NCI-H345 treated with DMSO at 0.1 percent for 48 hours (cell line): ENCODE measurements around the gene ELP5.

Source experiments
- DNase-seq: peaks from one replicate; lab custom pipeline; 2025; ENCODE audit not compliant: unreplicated experiment; lab: John Stamatoyannopoulos, UW

ELP5 gene, protein sequence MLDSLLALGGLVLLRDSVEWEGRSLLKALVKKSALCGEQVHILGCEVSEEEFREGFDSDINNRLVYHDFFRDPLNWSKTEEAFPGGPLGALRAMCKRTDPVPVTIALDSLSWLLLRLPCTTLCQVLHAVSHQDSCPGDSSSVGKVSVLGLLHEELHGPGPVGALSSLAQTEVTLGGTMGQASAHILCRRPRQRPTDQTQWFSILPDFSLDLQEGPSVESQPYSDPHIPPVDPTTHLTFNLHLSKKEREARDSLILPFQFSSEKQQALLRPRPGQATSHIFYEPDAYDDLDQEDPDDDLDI

DNA sequence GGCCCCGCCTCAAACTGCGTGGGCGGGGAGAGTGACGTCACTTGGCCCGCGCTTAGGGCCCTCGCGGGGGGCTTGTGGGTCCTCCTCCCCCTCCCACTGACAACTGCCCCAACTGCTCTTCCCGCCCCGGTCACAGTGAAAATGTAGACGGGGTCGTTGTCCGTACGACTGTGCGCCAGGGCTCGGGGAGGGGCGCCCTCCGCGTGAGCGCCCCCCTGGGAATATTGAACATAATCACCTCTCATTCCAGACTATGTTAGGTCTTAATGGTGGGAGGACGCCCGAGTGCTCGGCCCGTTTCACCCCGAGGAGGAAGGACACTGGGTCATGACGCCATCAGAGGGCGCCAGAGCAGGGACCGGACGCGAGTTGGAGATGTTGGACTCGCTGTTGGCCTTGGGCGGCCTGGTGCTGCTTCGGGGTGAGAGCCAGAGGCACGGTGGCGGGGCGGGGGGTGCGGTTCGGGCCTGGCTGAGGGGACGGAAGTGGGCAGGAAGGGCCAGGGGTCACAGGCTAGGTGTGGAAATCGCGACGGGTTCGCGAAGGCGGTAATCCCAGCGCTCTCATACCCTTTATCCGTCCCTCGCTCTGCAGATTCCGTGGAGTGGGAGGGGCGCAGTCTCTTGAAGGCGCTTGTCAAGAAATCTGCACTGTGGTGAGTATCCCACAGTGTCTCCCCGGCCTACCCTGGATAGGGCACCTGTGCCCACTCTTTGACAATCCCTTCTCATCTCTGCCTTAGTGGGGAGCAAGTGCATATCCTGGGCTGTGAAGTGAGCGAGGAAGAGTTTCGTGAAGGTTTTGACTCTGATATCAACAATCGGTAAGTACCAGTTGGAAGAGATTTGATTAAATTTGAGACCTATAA, at the start of gene ELP5:
TSS of gene ELP5 (plus strand) at position 40 of the 868 bp plus-strand sequence. CDS start at position 376, 336 bp downstream.
- DNase-seq: no peak

DNA sequence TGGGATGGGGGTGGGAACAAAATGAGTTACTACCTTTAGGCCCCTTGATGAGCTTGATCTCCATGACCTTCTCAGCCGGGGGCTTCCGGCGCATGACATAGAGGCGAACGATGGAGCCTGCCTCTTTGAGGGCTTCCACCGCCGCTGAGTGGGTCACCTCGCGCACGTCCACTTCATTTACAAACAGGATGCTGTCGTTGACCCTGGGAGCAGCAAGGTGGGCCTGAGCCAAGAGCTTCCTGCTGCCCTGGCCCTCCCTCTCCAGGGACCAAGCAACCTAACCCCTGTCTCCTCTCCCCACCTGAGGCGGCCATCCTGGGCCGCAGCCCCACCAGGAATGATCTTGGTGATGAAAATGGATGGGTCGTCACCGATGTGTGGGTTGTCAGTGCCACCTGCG, 48.6 kb upstream of the ELP5 start:
- DNase-seq: no peak

- DNase-seq: no peak
Measured at GRCh38 chr17:7204336-7204735, 47.7 kb upstream of the ELP5 start.

DNA sequence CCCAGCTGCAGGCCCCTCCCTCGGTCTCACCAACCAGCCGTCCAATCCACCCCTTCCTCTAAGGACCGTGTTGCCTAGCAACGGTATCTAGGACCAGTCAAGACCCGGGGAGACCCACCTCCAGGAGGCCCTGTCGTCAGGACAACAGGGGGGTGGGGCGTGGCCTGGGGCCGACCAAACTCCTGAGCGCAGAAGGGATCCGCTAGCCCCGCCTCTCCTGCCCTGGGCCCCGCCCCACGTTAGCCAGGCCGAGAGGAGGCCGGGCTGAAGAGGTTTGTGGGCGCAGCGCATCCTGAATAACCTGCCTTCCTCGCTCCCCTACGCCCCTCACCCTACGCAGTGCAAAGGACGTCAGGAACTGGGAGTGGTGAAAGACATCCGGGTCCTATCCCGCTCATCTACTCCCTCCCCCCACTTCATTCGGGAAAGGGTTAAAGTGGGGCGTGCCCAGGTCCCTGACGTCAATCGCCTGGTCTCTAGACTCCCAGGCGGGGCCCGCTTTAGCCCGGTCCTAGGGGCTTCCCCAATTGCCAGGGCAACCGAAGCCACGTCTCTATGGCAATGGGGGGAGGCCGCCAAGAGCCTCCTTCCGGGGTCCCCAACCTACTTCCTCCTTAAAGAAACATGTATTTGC, 47.1 kb upstream of the ELP5 start:
- DNase-seq: peak; percentile 38

DNA sequence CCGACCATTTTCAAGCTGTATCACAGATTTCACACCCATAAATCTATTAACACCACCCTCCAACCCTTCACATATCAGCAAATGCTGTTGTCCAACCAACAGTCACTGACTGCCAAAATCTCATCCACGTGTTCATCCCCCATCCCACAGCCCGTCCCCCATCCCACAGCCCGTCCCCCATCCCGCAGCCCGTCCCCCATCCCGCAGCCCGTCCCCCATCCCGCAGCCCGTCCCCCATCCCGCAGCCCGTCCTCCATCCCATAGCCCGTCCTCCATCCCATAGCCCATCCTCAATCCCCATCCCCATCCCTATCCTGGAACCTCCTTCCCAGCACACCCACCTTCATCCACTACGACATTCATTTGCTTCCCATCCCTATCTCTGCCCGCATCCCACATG, 46.5 kb upstream of the ELP5 start:
- DNase-seq: no peak

- no peak for DNase-seq
Measured at GRCh38 chr17:7207120-7208001, 44.7 kb upstream of the ELP5 start.

DNA sequence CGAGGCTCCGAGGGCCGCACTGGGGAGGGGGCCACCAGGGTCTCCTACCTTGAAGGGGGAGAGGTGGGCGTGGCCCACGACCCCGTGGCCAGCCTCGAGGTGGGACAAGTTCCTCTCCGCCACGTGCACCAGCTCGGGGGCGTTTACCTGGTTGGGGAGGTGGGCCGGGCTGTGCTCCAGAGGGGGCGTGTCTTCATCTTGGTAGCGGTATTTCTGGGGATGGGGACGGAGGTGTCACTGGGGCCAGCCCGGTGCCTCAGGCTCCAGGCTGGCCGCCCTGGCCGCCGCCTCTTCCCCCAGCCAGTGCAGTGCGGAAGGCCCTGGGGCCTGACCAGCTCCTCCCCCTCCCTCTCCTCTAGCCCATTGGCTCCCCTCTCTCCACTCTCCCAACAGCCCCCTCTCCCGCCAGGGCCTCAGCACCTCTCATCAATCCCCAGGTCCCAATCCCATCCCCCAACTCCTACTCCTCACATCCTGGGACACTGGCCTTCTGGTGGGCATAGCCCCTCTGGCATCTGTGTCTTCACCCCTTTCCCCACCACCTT, 43.9 kb upstream of the ELP5 start:
- no peak for DNase-seq

GRCh38 chr17:7208754-7209460, 43.1 kb upstream of the ELP5 start:
- DNase-seq: no peak

GRCh38 chr17:7211491-7212273, 40.3 kb upstream of the ELP5 start:
- no peak for DNase-seq

GRCh38 chr17:7213895-7214299, 38.1 kb upstream of the ELP5 start:
- DNase-seq: peak; percentile 85

GRCh38 chr17:7214300-7215135, 37.5 kb upstream of the ELP5 start:
- peak; percentile 92 for DNase-seq

- DNase-seq: no peak
Measured at GRCh38 chr17:7215136-7215638, 36.8 kb upstream of the ELP5 start.

DNA sequence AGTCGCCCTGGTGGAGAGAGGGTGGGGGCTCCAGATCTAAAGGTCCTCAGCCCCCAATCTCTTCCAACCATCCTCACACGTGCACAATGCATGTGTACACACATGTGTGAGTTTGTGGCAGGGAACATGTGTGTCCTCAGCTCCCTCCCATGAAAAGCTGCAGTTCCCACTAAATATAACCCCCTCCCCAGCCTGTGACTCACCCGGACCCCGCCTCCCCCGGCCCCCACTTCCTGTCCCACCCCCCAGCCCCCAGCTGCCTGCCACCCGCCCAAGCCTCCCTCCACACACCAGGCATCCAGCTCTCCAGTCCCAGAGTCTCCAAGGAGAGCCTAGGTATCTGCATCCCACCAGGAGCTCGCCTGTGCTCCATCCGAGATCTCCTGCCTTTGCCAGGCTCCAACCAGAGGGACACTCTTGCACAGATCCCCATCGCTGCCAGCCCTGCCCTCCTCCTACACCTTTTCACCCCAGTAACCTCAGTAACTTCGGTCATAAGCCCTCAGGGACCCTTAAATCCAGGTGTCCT, 36.3 kb upstream of the ELP5 start:
- no peak for DNase-seq

DNA sequence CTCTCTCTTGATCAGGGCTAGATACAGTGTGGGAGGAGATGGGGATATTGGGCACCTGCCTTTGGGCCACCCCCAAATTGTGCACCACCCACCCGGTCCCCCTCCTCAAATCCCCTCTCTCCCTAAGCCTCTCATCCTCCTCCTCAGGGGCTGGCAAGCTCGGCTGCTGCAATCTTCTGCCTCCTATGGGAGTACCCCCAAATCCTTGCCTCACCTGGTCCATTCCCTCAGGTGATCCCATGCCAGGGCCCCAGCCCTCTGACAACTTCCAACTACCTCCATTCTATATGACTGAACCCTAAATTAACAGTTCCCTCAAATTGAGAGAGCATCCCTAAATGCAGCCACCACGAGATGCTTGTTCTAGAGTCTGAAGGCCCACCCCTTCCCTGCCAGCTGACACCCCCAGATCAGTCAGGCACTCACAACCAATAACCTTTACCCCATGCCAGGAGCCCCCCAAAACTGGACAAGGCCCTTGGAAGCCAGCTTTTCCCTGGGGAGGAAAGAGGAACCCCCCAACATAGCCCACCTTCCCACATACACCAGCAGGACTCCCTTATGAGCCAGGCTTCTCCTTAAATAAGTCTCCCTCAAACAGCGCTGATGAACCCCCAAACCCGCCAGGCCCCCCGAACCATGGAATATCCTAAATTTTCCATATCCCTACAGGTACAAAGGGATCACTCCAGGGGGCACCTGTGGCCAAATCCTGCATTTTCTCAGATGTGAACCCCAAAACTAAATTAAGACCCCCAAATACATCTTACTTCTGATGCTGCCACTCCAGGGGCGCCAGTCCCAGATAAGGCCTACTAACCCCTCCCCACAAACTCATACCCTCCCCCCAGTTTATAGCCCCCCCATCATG, 35.5 kb upstream of the ELP5 start:
- DNase-seq: no peak

DNA sequence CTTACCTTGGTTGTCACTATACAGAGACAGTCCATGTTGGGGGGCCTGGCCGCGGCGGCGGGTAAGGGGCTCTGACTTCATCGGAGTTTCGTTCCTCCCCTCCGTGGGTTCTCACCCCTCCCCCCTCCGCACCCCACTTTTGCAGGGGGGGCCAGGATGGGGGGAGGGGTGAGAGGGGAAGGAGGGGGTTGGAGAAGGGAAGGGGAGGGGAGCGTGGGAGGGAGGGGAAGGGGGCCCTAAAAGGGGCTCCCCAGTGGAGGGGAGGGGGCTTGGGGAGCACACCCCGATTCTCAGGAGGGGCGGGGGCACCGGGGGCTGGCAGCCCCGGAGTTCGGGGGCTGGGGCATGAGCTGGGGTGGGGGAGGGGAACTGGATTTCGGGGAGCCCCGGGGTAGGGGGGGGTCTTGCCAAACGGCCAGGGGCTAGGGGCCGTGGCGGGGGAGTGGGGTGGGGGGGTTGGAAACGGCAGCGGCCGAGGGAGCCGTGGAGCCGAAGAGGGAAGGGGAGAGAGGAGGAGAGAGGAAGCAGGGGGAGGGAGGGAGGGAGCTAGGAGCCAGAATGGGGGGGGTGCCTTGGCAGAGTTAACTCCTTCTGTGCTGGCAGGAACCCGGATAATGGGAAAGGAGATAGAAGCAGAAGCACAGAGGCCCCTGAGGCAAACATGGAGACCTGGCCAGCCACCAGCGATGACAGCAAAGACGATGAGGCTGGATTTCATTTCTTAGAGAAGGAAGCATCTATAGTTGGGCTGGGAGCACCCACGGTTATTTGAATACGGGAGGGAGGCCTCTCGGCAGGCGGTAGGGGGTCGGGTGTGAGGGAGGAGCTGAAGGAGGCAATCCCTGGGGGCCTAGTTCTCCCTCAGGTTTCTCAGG, 34.7 kb upstream of the ELP5 start:
- DNase-seq: no peak

DNA sequence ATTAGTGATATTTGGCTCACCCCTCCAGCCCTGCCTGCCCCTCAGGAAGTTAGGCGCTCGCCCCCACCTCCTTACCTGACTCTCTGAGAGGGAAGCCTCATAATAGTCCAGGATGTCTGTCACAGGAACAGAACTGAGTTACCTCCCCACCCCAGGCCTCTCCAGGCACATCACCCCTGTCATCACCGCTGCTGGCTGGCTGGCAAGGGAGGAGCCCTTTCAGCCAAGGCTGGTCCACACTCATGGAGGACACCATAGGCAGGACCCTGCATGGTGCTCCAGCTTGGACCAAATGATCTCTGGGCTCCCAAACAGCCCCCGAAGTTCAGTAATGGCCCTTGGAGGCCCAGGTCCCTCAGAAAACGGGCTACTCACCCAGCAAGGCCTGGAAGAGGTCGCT, 33.8 kb upstream of the ELP5 start:
- no peak for DNase-seq
